Superior temporal gyrus (tissue), 1 donor: ENCODE measurements around the gene LNX1.
"Not testable (repeated sequence)": the region's sequence is repeated elsewhere in the genome, so short reads cannot be mapped to it uniquely, and the experiment has no call there.

Experiments used
- DNase-seq: peaks from one replicate; pipeline ENCODE4 v3.0.0-alpha.2; 2016; ENCODE audit errors: extremely low spot score

Gene LNX1

DNA sequence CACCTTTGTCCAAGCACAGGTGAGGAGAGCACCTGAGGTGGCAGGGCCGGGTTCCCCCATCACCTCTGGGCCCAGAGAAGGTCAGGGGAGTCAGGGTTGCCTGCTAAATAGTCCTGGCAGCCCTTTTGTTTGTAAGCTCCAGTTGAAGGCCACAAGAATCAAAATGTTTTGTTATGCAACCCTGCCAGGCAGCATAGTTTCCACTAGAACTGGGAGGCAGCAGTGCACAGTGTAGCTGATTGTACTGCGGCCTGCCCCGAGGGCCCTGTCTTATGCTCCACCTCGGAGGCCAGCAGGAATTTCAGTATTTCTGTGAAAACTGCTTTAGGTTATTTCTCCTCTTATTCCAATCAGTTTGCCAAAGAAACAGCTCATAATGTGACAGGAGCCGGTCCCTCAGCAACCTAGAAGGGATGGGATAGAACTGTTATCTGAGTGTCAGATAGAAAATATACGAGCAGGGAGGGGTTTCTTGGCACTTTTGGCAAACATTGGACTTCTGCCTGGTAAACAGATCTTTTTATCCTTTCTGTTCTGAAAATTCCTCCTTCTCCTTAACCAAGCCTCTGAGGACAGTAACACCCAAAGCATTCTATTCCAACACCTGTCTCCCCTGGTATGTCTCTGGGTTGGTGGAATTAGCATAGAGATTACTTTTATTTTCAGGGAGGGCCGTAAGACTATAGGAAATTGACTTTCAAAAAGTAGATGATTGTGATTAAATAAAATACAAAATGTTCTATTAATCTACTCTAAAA is 93.6 kb downstream of the LNX1 start:
- no peak for DNase-seq

DNA sequence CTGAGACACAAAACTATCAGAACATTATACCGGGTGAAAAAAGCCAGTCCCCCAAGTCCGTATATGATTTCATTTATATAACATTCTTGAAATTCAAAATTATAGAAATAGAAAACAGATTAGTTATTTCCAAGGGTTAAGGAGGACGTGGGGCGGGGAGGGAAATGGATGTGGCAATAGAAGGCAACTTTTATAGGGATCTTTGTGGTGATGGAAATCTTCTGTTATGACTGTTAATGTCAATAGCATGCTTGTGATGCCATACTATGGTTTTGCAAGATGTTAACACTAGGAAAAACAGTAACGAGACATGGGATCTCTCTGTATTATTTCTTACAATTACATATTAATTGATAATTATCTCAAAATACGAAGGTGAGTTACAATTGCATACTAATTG is 96.4 kb downstream of the LNX1 start:
- DNase-seq = no peak

DNA sequence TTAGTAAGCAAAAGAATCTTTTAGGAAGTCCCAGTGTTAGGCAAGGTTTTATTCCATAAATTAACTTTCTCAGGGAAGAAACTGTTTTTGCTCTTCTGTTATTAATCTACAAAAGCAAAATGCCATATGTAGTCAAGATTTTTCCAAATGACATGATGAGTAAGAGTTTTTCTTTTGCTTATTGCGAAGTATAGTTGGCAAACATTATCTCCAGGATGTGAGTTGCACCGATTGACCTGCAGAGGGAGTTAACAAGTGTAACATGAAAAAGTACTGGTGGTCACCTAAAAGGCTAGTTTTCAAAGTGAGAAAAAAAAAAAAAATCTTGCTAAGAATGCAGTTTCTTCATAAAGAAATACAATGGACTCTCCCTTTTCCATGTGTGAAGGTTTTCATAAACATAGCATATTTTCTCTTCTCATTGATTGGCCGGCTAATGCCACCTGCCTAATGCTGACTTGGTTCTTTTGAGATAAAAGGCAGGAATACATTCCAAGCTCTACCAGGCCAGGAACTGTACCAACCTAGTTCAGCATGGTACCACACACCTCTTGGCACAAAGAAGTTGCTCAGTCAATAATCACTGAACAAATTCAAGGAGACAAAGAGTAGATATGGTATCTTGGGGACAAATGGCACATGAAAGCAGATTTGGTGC is 100.2 kb downstream of the LNX1 start:
- DNase-seq = peak; percentile 47

DNA sequence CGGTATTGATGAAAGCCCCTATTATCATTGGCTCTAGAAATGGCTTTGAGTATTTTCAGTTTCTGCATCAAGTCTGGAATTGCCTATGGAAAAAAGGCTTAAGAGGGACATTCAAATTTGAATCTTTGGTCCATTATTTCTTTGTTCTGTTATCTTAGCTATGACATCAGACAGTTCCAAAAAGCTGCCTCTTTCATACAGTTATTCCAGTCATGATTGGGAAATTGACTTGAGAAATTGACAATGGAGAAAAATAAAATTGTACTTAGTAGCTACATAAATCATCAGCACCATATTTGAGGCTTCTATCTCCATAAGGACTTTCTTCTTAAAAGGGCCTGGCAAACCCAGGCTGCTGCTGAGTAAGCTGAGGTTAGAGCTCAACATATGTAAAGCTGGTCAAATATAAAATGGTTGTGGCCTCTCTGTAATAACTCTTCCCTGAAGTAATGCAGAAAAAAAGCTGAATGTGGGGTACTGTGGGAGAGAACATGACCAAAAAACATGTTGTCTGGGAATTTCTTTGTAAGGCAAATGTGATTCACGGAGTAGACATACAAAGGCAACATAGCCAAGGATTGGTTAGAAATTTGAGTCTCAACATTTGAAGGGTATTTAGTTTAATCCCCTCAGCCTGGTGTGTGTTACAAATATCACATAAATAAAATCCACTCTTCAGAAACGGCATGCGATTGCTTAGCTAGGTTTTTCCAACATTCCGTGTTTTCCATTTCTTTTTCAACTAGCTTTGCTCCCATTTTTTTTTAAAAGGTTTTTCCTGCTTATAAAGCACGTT is 100.9 kb downstream of the LNX1 start:
- DNase-seq = no peak

DNA sequence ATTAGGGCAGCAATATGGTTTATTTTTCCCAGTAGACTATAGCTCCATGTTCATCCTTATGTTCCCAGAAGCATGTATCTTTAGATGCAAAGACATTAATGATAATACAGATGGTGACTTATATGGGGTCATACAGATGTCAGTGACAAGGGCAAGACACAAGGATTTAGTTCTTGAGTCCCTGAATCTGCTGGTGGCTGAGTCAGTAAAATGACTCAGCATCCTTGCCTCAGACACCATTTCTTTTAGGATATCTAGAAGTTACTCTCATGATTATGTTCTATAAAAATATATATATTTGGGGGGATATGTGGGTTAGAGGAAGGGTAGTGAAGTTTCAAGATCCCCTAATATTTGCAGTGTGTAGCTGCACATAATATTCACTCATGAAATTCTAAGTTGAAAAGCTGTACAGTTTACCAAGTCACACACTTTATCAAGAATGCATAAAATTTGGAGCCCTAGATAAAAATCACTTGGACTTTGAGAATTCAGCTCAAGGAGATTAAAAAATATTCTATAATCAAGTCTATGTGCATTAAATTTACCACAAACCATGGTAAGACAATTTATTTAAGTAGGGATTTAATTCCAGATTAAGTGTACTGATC is 101.9 kb downstream of the LNX1 start:
- no peak for DNase-seq

DNA sequence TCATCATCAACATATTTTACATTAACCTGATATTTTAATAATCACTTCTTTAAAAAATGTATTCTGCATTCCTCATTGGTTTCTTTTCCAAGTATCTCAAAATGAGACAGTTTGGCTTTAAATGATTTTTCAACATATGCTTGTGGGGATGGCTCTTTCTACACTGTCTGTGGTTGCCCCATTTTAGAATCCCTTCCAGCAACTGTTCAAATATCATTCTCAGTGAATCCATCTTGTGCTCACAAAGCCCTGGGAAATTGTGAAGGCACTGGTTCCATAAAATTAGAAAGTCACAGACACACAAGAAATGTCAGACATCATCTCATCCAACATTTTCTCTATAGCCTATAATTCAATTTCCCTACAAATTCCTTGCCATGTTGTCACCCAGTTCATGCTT is 103.5 kb downstream of the LNX1 start:
- DNase-seq = no peak

DNA sequence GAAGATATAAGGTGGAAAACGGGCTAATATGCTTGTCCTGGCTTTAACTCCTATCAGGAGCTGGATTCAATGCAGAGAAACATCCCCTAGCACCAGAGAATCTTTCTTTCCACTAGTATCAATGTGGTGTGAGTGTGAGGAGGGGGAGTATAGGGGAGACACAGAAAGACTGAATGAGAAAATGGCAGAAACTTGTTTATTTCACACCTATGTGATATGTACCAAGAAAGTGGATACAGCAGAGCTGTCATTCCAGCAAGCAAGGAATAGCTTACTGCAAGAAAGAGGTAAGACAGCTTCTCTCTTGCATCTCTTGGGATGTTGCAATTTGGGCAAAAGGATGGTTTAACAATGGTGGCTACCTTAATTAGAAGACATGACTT is 105.6 kb downstream of the LNX1 start:
- no peak for DNase-seq

DNA sequence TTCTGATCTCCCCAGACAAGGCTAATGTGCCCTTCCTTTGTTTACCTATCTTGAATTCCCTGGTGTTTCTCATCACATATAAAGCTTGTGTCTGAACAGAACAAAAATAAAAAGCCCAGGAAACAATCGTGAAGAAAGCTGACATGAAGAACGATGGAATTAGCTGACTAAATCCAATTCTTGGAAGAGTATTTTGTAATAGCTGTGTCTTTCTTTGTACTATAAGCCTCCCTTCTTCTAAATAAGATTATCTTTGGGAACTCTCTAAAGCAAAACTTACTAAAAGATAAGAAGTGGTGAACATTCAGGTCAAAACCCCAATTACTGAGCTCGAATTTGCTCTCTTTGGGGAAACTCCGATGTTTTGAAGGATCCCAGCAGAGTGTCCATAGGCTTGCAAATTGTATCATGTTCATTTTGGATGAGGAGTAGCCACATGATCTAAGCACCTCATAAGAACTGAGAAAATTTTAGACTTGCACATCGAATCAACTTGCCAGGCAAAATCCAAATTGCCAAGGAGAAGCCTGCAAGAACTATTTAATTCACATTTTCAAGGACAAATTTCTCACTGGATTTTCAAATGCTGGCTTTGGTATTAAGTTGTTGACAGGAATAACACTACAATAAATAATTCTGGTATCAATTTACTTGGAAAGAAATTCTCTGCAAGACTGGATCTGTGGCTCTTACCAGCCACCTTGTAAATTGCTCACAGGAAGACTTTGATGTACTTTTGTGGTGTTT is 106.2 kb downstream of the LNX1 start:
- DNase-seq = no peak

DNA sequence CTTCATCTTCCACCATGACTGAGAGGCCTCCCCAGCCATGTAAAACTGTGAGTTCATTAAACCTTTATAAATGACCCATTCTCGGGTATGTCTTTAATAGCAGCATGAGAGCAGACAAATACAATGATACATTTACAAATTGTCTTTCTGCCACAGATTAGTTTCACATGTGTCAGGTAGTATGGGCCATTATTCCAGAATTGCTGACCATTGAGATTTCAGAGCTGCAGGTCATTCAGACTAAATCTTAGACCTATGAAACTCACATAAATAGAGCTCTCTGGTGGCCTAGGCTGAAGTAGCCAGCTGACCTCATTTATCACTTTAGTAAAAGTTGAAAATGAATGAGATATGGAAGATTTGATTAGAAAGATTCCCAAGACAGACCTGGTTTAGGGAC is 108.0 kb downstream of the LNX1 start:
- no peak for DNase-seq

DNA sequence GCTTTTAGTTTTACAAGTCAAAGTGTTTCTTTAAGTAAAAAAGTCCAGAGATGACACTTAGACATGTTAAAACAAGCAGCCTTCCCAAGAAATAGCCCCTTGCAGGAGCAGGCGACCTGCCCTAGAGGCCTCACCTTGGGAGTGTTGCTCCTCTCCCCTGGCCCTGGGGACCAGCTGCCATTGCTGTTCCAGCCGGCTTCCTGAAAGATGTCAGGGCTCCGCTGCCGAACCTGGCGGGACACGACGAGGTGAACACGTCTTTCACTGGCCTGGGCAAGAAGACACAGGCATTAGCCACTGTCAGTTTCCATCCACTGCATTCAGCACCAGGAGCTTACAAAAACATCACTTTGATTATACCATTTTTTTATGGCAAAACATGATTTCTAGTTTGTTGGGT is 109.7 kb downstream of the LNX1 start:
- no peak for DNase-seq

DNA sequence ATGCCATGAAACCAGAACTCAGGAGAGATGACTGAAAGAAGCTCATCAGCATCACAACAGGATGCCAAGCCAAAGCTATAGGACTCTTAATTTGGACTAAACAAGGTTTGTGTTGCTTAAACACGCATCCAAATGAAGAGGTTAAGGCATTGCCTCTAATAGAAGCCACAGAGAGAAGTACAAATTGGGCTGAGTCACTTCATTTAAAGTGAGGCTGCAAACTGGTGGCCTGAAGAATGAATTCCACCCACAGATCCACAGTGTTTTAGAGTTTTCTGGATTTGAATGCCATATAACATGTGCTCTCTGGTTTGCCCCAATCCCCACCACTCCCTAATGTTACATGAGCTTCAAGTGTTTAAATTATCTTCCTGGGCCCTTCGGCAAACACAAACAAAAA is 110.4 kb downstream of the LNX1 start:
- DNase-seq = no peak

DNA sequence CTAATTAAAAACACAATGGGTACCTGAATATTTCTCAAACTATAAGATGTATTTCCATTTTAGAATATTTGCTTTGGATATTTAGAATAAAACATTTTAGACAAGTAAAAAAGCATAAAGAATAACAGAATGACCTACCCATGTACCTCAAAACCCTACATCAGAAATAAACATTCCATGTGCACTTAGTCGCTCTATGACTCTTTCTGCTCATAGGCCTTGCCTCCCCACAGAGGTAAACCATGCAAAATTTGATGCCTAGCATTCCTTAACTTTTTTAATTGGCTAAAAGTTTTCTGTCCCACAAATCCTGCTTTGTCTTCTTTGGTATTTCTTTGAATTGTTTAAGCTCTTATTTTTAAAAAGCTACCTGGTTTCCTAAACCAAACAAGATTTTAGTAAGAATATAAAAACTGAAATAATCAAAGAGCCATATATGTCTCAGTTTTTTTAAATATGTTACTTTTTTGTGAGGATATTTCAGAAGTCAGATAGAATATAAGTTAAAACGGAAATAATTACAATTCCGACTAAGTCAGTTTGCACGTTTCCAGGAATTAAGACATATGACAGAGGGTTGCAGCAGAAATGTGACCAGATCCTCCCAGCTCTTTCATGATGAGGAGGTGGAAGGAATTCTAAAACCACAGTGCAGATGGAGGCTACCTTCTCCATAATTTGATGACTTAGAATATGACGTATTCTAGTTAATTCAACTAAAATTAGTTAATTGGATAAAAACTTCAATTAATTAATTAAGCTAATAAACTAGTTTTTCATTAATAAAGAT is 111.4 kb downstream of the LNX1 start:
- no peak for DNase-seq

DNA sequence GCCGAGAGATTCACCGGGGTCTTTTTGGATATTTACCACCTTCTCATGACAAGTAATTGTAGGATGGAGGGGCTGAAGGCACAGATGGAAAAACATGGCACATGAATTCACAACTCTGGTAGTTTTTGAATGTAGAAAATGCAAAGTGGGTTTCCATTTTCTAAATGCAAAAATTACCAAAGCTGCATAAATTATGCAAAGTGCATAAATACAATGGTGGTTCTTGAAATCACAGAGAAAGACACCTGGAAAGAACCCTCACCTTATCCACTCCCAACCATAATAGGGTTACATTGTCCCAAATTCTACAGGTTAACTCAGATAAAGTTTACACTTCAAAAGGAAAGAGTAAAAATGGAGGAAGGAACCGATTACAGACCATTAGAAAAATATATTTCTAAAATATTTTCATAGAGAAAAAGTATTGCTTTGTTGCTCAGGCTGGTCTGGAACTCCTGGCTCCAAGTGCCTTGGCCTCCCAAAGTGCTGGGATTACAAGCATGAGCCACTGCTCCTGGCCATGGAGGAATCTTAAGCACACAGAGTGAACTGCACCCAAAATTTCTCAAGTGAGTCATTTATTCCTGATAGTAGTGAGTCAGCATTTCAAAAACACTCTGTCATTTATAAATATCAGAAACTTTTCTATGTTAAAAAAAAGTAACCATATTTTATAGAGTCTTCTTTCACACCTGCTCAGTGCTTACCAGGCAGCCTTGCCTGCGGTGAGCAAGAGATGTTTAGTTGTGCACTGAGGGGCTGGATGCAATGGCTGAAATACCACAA is 112.4 kb downstream of the LNX1 start:
- no peak for DNase-seq

DNA sequence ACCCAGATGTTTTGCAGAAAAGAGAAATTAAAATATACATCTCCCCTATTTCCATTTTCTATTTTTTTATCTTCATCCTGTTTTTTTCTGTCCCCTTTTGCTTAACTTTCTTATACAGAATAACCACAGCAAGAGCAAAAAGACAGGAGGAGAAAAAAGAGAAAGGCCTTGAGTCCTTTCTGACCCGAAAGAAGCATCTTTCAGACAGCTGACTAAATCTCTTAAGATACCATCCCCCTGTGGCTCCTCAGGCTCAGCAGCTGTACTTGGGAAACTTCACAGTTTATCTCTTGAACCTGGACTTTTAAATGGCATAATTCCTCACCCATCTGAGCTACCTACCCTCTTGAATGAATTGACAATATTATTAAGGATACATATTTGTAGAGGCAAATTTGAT is 113.7 kb downstream of the LNX1 start:
- DNase-seq = no peak

DNA sequence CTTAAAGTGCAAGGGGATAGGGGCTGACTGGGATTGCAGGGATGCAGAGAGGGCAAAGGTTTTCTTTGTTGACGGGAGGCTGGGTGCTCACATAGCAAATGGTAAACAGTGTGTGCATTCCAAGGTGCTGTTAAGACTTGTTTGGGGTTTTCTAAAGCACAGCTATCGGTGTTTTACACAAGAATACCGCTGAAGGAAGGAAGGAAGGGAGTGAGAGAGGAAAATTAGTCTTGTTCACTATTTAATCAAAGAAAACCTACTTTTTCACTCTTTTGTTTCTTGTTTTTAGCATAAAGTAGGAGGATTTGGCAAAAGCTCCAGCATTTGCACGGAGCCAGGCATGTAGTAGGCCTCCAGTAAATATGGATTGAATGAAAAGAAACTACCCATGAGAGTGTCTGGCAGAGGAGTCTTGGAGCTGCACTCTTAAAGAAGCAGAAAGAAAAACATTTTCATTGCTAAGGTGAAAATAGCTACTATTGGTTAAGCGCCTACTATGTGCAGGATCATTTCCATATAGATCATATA is 114.2 kb downstream of the LNX1 start:
- no peak for DNase-seq

DNA sequence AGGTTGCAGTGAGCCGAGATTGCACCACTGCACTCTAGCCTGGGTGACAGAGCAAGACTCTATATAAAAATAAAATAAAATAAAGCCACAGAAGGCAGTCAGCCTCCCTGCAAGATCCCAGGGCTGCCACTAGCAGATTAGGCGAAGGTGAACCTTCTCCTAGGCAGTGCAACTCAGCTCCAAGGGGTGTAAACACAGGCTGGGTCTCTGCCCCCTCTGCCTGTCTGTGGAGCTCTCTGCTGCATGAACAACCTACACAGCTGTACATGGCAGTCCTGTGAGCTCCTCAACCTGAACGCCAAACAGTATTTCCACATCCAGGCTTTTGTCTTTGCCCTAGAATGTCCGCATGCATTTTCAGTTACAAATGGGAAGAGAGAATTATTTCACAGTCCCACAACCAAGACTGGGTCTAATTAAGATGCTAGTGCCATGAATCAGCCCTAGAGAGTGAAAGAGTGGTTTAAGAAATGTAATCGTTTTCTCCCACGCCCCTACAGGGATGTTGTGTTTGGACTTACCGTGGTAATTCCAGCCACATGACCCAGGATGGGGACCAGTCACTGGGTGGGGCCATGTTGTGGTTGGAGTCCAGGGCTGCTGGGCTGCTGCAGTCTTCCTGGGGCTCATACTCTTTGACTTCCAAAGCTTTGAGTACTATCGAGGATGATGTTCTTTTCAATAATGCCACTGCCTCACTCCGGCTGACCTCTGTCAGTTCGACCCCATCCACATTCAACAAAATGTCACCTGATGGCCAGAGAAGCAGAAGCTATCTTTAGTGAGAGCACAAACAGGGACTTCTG is 114.9 kb downstream of the LNX1 start:
- no peak for DNase-seq

DNA sequence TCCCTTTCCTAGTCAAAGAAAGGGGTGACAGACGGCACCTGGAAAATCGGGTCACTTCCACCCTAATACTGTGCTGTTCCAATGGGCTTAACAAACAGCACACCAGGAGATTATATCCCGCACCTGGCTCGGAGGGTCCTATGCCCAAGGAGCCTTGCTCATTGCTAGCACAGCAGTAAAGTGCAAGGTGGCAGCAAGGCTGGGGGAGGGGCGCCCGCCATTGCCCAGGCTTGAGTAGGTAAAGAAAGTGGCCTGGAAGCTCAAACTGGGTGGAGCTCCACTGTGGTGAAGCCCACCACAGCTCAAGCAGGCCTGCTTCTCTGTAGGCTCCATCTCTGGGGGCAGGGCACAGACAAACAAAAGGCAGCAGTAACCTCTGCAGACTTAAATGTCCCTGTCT is 124.7 kb downstream of the LNX1 start:
- not testable (repeated sequence) for DNase-seq

DNA sequence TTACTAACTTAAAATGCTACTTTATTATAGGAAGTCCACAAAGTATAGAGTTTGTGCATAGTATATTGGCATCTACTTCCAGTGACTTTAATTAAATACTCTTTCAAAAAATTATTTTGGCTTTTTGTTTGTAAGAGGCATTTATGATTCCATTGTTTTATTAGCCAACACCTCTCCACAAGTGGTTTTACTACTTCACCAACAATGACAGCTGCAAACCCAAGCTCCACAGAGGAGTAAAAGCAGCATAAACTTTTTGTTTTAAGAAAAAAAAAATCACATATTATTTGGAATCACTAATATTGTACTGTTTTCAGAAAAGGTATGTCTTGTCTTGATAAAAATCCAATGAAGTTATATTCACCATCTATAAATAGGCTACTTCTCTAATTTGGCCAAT is 125.4 kb downstream of the LNX1 start:
- no peak for DNase-seq

DNA sequence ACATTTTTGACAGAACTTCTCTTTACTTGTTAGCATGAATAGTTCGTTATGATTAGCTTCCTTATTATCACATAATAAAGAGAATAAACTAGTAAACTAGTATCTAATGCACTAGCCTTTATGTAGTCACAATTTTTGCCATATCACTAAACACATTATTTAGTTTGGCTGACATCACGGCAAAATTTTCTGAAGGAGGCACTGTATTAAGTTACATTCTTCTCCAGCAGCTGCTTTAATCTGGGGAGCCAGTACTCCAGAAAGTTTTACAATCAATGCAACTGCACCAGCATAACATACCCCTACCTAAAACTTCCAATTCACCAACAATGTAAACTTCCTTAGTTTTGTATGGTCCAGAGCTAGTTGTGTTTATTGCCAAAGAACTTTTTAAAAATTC is 126.0 kb downstream of the LNX1 start:
- no peak for DNase-seq
